HFF-Myc (cell line): ENCODE measurements around the gene CADM2.
"Not testable (repeated sequence)": the region's sequence is repeated elsewhere in the genome, so short reads cannot be mapped to it uniquely, and the experiment has no call there.

Experiments
- DNase-seq: peaks from one replicate; pipeline ENCODE4 v3.0.0-alpha.2; 2011; ENCODE audit warnings: low read depth; ENCODE audit errors: extremely low read depth
- H3K4me3 ChIP-seq: replicated peaks from 2 replicates; pipeline ENCODE4 v1.5.1; 2011; ENCODE audit warnings: low read depth, mild to moderate bottlenecking, control low read depth, low read length
- CTCF ChIP-seq: IDR thresholded peaks from 2 replicates; pipeline ENCODE4 v1.5.1; 2012; ENCODE audit warnings: mild to moderate bottlenecking, low read depth, low read length, control low read depth; ENCODE audit errors: missing control alignments

Gene CADM2

GRCh38 chr3:85482213-85482490, 523.4 kb downstream of the CADM2 start:
- no peak overlapping the region for H3K4me3 ChIP-seq
- no peak for DNase-seq
- TF ChIP-seq CTCF, result no peak

GRCh38 chr3:85483986-85484385, 525.2 kb downstream of the CADM2 start:
- no peak overlapping the region for H3K4me3 ChIP-seq
- no peak for TF ChIP-seq CTCF
- DNase-seq, result no peak

- no peak overlapping the region for H3K4me3 ChIP-seq
- TF ChIP-seq CTCF, result no peak
- DNase-seq, result no peak
Measured at GRCh38 chr3:85487375-85487774, 528.6 kb downstream of the CADM2 start.

GRCh38 chr3:85495602-85496001, 536.8 kb downstream of the CADM2 start:
- DNase-seq, result no peak
- TF ChIP-seq CTCF, result no peak
- no peak overlapping the region for H3K4me3 ChIP-seq

- TF ChIP-seq CTCF, result no peak
- H3K4me3 ChIP-seq, result no peak overlapping the region
- DNase-seq, result no peak
Measured at GRCh38 chr3:85498177-85498576, 539.4 kb downstream of the CADM2 start.

GRCh38 chr3:85502148-85502875, 543.5 kb downstream of the CADM2 start:
- no peak for DNase-seq
- no peak for TF ChIP-seq CTCF
- H3K4me3 ChIP-seq, result no peak overlapping the region

- not testable (repeated sequence) for DNase-seq, H3K4me3 ChIP-seq
Measured at GRCh38 chr3:85504129-85504784, 545.5 kb downstream of the CADM2 start.

- H3K4me3 ChIP-seq, result not testable (repeated sequence)
Measured at GRCh38 chr3:85504785-85505511, 546.2 kb downstream of the CADM2 start.

GRCh38 chr3:85507052-85507451, 548.3 kb downstream of the CADM2 start:
- DNase-seq, H3K4me3 ChIP-seq: not testable (repeated sequence)

More at GRCh38 chr3:85504785-85505511, 546.2 kb downstream of the CADM2 start:
- DNase-seq, result not testable (repeated sequence)
